DMS 273 treated with DMSO at 0.1 percent for 48 hours (cell line): ENCODE results near the gene AMOTL1.

Source experiments
- DNase-seq: peaks from one replicate; lab custom pipeline; 2025; lab: John Stamatoyannopoulos, UW

Gene AMOTL1

GRCh38 chr11:94857337-94857736 is 89.2 kb downstream of the AMOTL1 start:
- no peak for DNase-seq

- no peak for DNase-seq
These were observed 90.0 kb downstream of the AMOTL1 start for GRCh38 chr11:94858012-94858705.

DNA sequence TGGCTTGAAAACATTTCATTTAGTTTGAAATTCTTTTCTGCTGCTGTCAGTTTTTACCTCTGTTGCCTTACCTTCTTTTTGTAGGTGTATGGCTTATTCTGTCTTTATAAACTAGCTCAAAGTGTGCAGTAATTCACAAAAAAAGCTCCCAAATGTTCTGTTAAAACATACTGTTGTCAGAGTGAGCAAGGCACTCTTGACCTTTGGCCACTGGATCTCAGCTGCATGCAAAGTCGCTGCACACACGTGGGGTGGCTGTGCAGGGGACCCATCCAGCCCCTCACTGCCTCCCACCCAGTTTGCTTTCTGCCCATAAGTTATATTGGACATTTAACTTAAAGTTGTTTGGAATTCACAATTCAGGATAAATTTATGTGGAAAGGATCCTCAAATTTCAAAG is 92.2 kb downstream of the AMOTL1 start:
- no peak for DNase-seq

DNA sequence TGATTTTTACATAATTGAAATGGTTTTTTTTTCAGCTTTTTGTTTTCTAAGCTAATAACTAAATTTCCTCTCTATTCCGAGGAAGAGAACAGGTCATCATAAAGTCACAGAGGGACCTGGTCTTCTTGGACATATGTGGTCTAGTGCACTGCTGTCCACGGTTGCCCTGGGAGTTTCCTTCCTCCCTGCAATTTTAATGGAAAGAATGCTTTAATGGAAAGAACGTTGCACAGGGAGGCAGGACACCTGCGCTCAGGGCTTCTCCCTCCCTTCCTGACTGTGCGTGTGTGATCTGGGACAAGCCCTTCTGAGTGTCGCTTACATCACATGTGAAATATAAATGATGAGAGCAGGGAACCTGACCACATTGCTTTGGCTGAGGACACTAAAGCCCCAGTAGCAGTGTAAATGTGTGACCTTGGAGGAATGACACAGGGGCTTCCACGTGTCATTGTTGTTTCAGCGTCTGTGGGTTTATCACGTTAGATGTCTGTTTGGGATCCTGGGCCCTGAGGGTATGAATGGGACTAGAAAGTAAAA is 93.2 kb downstream of the AMOTL1 start:
- DNase-seq: no peak

GRCh38 chr11:94862926-94863880 is 95.0 kb downstream of the AMOTL1 start:
- no peak for DNase-seq

DNA sequence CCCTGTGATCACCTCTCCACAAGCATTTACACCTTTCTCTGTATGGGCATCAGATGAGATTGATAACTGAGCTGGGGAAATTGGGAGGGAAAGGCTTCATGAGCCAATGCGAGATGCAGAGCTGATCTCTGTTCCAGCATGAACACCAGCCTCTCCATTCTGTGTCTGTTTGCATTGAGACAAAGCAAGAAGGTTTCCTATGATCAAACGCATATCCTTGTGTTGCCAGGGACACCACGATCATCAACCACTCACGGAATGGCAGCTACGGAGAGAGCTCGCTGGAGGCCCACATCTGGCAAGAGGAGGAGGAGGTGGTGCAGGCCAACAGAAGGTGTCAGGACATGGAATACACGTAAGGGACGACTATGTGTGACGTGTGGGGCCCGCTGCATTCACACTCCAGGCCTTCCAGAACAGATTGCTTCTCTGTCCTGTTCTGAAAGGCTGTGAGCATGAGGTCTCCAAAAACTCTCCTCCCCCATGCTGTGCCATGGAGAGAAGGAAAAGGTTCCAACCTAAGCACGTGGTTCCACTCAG is 96.4 kb downstream of the AMOTL1 start:
- DNase-seq: no peak

GRCh38 chr11:94866231-94866822 is 98.2 kb downstream of the AMOTL1 start:
- no peak for DNase-seq

DNA sequence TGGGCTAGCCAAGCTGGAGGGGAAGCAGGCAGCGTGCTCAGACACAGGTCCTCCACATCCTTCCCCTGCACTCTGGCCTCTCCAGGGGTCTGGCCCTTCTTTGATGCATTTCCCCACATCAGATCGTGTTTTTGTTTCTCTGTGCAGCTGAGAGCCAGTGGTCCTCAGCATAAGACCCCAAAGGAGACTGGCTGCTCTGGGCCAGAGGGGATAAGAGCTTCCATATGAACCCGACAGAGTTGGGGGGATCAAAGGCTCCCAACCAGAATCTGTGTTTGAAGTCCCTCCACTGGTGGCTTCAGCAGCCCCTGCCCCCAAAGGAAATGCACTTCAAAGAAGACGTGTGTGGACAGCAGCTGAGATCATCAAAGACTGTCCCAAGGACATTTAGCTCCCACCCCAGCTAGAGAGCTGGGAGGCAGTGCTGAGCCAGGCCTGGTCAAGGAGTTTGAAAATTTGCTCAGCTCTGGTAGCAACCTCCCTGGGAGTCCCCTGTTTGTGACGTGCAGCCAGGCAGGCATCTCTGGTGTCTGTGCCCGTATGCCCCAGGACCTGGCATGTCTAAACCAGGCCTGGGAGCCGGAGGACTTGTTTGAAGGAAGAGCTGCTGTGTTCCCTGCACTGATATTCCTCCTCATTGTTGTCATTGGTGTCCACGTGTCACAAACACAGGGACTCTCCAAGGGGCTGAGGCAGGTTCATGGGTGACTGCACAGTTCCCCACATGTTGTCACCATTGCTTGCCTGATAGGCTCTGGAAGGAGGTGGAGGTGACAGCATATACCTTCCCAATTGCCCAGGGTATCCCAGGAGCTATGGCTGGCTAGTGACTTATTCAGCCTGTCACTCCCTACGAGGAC is 99.0 kb downstream of the AMOTL1 start:
- DNase-seq: no peak

DNA sequence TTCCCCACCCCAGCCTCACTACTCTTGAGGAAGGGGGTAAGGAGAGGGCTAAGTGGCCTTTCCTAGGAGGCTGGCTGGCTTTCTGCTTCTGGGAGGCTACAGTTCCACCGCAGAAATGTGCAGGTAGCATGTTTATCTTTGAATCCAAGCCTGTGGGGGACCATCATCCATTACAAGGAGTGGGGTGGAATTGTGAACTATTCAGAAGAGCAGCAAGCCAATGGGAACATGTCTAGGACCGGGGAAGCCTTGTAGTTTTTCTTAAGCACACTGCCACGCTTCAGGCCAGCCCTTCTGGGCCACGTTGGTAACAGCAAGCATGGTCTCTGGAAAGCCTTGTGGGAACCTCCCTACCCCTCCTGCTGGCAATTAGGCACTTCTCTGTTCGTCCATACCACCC is 100.3 kb downstream of the AMOTL1 start:
- no peak for DNase-seq

GRCh38 chr11:94869186-94869585 is 101.0 kb downstream of the AMOTL1 start:
- no peak for DNase-seq

GRCh38 chr11:94870422-94870821 is 102.3 kb downstream of the AMOTL1 start:
- no peak for DNase-seq

DNA sequence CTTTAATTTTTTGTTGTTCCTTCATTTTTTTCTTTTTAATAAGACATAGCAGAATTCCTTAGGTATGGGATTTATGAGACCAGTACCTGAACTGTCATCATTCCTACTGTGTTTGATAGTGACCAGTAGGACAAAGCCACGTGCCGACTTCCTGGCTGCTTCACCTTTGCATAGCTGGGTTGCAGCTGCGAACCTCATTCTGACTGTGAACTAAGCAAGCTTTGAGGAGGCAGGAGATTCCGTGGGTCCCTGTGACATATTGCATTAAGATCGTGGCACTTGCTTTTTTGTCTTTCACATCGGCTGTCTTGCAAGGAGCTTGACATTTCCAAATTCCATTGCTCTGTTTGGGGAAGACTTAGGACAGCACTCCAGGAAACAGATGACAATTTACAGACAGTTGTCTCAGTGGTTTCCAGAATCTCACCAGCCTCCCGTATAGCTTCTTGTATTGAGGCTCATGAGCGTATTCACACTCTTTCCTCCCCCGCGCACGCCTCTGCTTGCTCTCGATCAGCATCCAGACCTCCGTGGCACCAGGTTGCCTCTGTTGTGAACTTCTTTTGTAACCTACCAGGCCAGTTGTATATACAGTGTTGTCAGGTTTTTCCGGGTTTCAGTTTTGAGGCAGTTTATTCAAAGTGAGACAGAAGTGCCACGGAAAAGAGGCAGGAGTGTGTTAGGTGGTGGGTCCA is 103.5 kb downstream of the AMOTL1 start:
- no peak for DNase-seq

- no peak for DNase-seq
These were observed 105.9 kb downstream of the AMOTL1 start for GRCh38 chr11:94873916-94874540.

DNA sequence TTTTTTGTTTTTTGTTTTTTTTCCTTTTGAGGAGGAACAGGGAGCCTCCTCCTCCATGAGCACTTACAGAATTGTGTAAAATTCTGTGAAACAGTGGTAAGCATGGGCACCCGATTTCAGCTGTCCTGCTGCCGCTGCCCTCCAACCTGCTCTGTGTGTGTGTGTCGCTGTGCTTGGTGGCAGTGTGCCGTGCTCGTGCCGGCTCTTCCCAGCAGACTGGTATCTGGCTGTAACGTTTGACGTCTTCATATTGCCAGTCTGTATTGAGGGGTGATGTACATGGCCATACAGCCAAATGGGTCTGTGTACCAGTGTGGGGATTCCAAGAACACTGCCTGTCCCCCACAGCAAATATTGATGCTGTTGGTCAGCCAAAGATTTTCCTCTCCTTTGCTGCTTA is 108.1 kb downstream of the AMOTL1 start:
- no peak for DNase-seq

- no peak for DNase-seq
These were observed 108.7 kb downstream of the AMOTL1 start for GRCh38 chr11:94876645-94877442.

GRCh38 chr11:94877443-94878200 is 109.5 kb downstream of the AMOTL1 start:
- no peak for DNase-seq

DNA sequence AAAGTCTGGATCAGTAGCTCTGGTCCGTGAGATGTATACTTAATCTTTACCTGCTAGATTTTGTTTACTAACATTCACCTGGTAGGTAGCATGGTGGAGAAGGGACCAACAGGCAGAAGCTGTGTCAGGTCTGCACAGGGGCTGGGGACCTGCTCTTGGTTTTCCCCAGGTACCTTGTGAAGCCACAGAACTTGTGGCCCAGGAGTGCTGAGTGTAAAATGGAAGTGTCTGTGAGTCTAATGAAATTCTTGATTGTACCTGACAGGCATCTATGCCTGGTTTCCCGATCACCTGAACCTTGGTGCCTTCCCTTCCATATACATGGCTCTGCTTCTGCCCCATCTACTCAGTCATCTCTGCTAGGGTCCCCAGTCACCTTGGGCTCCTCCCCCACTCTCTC is 110.8 kb downstream of the AMOTL1 start:
- DNase-seq: no peak

GRCh38 chr11:94880216-94880615 is 112.1 kb downstream of the AMOTL1 start:
- DNase-seq: no peak

DNA sequence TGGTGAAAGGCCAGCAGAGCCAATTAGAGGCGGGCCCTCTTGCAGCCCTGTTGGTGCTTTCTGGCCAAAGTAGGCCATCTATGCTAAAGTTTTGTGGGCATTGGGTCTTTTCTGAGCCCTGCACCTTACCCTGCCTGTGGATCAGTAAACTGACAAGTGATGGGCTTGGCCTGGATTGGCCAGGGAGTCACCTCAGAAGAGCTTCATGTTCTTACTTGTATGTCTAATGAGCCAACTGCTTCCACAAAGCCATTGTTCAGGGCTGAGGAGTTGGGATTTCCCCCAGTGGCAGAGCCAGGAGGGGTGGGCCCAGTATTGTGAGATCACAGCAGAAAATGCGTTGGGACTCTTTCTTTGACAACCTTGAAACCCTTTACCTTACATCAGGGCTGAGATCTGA is 114.8 kb downstream of the AMOTL1 start:
- DNase-seq: no peak
